ENCODE measurements around the gene TASOR2. TPM values are rescaled to one million over a fixed set of nuclear protein-coding genes. Genes with fewer than 3 reads are reported as not detected.

Gene TASOR2
- total RNA-seq: 100 to 1,000 TPM in 1 of 4 donors, 10 to 100 TPM in 3; 55.0 to 106 (median 75.9) TPM

- TF ChIP-seq, protein P1, sequence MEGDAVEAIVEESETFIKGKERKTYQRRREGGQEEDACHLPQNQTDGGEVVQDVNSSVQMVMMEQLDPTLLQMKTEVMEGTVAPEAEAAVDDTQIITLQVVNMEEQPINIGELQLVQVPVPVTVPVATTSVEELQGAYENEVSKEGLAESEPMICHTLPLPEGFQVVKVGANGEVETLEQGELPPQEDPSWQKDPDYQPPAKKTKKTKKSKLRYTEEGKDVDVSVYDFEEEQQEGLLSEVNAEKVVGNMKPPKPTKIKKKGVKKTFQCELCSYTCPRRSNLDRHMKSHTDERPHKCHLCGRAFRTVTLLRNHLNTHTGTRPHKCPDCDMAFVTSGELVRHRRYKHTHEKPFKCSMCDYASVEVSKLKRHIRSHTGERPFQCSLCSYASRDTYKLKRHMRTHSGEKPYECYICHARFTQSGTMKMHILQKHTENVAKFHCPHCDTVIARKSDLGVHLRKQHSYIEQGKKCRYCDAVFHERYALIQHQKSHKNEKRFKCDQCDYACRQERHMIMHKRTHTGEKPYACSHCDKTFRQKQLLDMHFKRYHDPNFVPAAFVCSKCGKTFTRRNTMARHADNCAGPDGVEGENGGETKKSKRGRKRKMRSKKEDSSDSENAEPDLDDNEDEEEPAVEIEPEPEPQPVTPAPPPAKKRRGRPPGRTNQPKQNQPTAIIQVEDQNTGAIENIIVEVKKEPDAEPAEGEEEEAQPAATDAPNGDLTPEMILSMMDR (IDR thresholded peaks at IDR 0.05): no peak
- TF ChIP-seq EP300 (IDR thresholded peaks at IDR 0.05; ENCODE audit: low read depth): no peak
- peak; percentile 56 to 70 (median 58) for TF ChIP-seq POLR2AphosphoS5 (IDR thresholded peaks at IDR 0.05)
- TF ChIP-seq POLR2A (IDR thresholded peaks at IDR 0.05): peak; percentile 57
- Histone ChIP-seq H3K4me1 (peaks cover 3 to 27% (median 11%) of the 10 kb centered on the region in 4 donors), H3K4me3 (peak within 1 kb of the TSS; percentile 84 to 99 (median 92)), H3K9me3 (no peaks in the 10 kb centered on the region), H3K27ac (peak within 1 kb of the TSS; percentile 93 to 96 (median 94)), H3K27me3 (no peaks in the 10 kb centered on the region), H3K36me3 (no peaks in the 10 kb centered on the region)
- WGBS, 2 donors (ENCODE audit: low coverage in 1 of 2): 0 to 1% methylated on average over 2 to 54 of the region's 54 CpGs
- intact Hi-C loops (cut with DNase I; ENCODE audit: low total_unique reads): no loop called here
- DNase-seq: peak; percentile 99
- in situ Hi-C loops (cut with MboI; ENCODE audit: low pct_ligation_motif_present in 1 of 4, low pct_unique_long_range_greater_than_20kb in 1 of 4, low sequenced_read_pairs in 3 of 4): no loop called here
Measured at GRCh38 chr10:5684318-5684970, at the start of gene TASOR2. Gene TASOR2, plus strand, starts transcription at chr10:5684838. Its CDS starts 35,805 bp downstream, at chr10:5720643.

DNA sequence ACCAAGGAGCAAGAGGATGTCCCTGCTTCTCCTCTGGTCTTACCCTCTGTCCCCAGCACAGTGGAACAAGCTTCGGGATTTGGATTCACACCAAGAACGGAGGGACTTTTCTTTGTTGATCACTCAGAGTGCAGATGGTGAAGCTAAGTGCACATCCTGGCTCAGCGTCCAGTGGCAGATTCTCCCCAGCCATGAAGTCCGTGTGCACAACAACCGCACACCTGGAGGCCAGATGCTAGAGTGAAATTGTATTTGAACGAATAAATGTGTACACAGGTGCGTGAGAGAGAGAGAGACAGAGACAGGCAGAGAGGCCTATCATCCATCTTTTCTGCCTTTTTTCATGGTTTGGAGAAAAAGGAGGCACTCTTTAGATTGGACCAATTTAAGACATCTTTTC lies 49.7 kb upstream of the TASOR2 start:
- Histone ChIP-seq H3K9me3 (no peaks in the 10 kb centered on the region), H3K27me3 (no peaks in the 10 kb centered on the region), H3K27ac (no peak overlapping the region), H3K36me3 (peaks cover 0 to 17% (median 1%) of the 10 kb centered on the region in 4 donors), H3K4me3 (no peak overlapping the region), H3K4me1 (peaks cover 0 to 20% (median 12%) of the 10 kb centered on the region in 4 donors)
- TF ChIP-seq POLR2AphosphoS5 (IDR thresholded peaks at IDR 0.05) (no peak), POLR2A (IDR thresholded peaks at IDR 0.05) (no peak), EP300 (IDR thresholded peaks at IDR 0.05; ENCODE audit: low read depth) (no peak)
- TF ChIP-seq, protein P1 (IDR thresholded peaks at IDR 0.05): no peak
- WGBS, 2 donors (ENCODE audit: low coverage in 1 of 2): 87 to 95% methylated on average over 4 to 7 of the region's 7 CpGs
- intact Hi-C loops (cut with DNase I; ENCODE audit: low total_unique reads) (no loop called here), in situ Hi-C loops (cut with MboI; ENCODE audit: low pct_ligation_motif_present in 1 of 4, low pct_unique_long_range_greater_than_20kb in 1 of 4, low sequenced_read_pairs in 3 of 4) (no loop called here)
- DNase-seq: no peak

GRCh38 chr10:5638494-5638893 lies 46.1 kb upstream of the TASOR2 start:
- no peak overlapping the region for H3K27ac ChIP-seq
- H3K36me3 ChIP-seq: peaks cover 0 to 36% (median 11%) of the 10 kb centered on the region in 4 donors
- no peak overlapping the region for H3K4me3 ChIP-seq
- in situ Hi-C loops (cut with MboI; ENCODE audit: low pct_ligation_motif_present in 1 of 4, low pct_unique_long_range_greater_than_20kb in 1 of 4, low sequenced_read_pairs in 3 of 4): no loop called here
- intact Hi-C loops (cut with DNase I; ENCODE audit: low total_unique reads): no loop called here
- no peak for DNase-seq
- WGBS, 2 donors (ENCODE audit: low coverage in 1 of 2): 97 to 100% methylated on average over 1 to 10 of the region's 10 CpGs
- H3K27me3 ChIP-seq: no peaks in the 10 kb centered on the region
- H3K4me1 ChIP-seq: peaks cover 0 to 13% (median 6%) of the 10 kb centered on the region in 4 donors
- TF ChIP-seq EP300 (IDR thresholded peaks at IDR 0.05; ENCODE audit: low read depth) (no peak), POLR2A (IDR thresholded peaks at IDR 0.05) (no peak), POLR2AphosphoS5 (IDR thresholded peaks at IDR 0.05) (no peak)
- TF ChIP-seq, protein P1 (IDR thresholded peaks at IDR 0.05): no peak
- H3K9me3 ChIP-seq: no peaks in the 10 kb centered on the region

- Histone ChIP-seq H3K4me3 (no peak overlapping the region), H3K36me3 (peaks cover 0 to 36% (median 11%) of the 10 kb centered on the region in 4 donors), H3K27me3 (no peaks in the 10 kb centered on the region), H3K27ac (no peak overlapping the region), H3K9me3 (no peaks in the 10 kb centered on the region), H3K4me1 (peaks cover under 1 to 13% (median 9%) of the 10 kb centered on the region in 4 donors)
- no peak for DNase-seq
- in situ Hi-C loops (cut with MboI; ENCODE audit: low pct_ligation_motif_present in 1 of 4, low pct_unique_long_range_greater_than_20kb in 1 of 4, low sequenced_read_pairs in 3 of 4) (no loop called here), intact Hi-C loops (cut with DNase I; ENCODE audit: low total_unique reads) (no loop called here)
- TF ChIP-seq POLR2A (IDR thresholded peaks at IDR 0.05): no peak
- no peak for TF ChIP-seq POLR2AphosphoS5 (IDR thresholded peaks at IDR 0.05)
- TF ChIP-seq EP300 (IDR thresholded peaks at IDR 0.05; ENCODE audit: low read depth): no peak
- TF ChIP-seq, protein P1 (IDR thresholded peaks at IDR 0.05): no peak
- WGBS, 2 donors (ENCODE audit: low coverage in 1 of 2): 92% methylated on average over 17 of the region's 17 CpGs; no CpG with 5 or more reads in 1 of the 2 donors
Measured at GRCh38 chr10:5639066-5639465, 45.6 kb upstream of the TASOR2 start.

Data from transverse colon (tissue), 4 donors.